Panc1 (cell line): ENCODE data around the gene PDCD1. TPM values are rescaled to one million over a fixed set of nuclear protein-coding genes. Genes with fewer than 3 reads are reported as not detected.

ENCODE experiments used
- ATAC-seq: fragments of 200-7000 bp; cut with Tn5 transposase; 2 replicates; pipeline ENCODE4 v1.9.1; 2020; ENCODE audit warnings: mild to moderate bottlenecking, moderate library complexity
- BruUV-seq: library from RNA; stranded (reverse); fragments of 400-500 nt; replicated peaks from 2 replicates; lab custom pipeline; 2021; lab: Mats Ljungman, UMichigan
- CTCF ChIA-PET: fragments of 300-600 bp; sonication (Branson Sonifier 250); formaldehyde crosslinking; loops from one replicate; lab custom pipeline; 2022; ENCODE audit warnings: antibody characterized with exemption; lab: Charles Lee
- POLR2A ChIA-PET: fragments of 300-600 bp; sonication (Branson Sonifier 250); formaldehyde crosslinking; loops from one replicate; lab custom pipeline; 2022; ENCODE audit warnings: antibody characterized with exemption; lab: Charles Lee
- DNase-seq: peaks from one replicate; pipeline ENCODE4 v3.0.0-alpha.2; 2010; ENCODE audit warnings: low read depth, low spot score
- H3K27ac ChIP-seq: 2 replicates; pipeline ENCODE4 v1.5.1; 2011; ENCODE audit warnings: mild to moderate bottlenecking, low read length, inconsistent platforms
- H3K27me3 ChIP-seq: fragments of 200-500 bp; sonication (Bioruptor generic); 2 replicates; pipeline ENCODE4 v1.6.0; 2014; ENCODE audit warnings: low read length, inconsistent platforms; ENCODE audit not compliant: control insufficient read depth, insufficient read depth
- H3K36me3 ChIP-seq: fragments of 200-500 bp; sonication (Bioruptor generic); 2 replicates; pipeline ENCODE4 v1.5.1; 2014; ENCODE audit warnings: inconsistent platforms, mild to moderate bottlenecking, low read length, moderate library complexity; ENCODE audit not compliant: control insufficient read depth, insufficient read depth
- H3K4me1 ChIP-seq: 2 replicates; pipeline ENCODE4 v1.5.1; 2011; ENCODE audit warnings: inconsistent platforms, mild to moderate bottlenecking, low read length, moderate library complexity; ENCODE audit not compliant: control insufficient read depth, insufficient read depth
- H3K4me3 ChIP-seq, 2 experiments: 2 replicates each; pipeline ENCODE4 v1.5.1; 2011 to 2012; ENCODE audit warnings: low read depth in 2 of 2, low read length in 2 of 2, mild to moderate bottlenecking in 2 of 2, inconsistent platforms in 1 of 2, moderate library complexity in 1 of 2
- H3K9me3 ChIP-seq: fragments of 200-500 bp; sonication (Bioruptor generic); 2 replicates; pipeline ENCODE4 v1.5.1; 2014; ENCODE audit warnings: low read depth, mild to moderate bottlenecking, inconsistent platforms, low read length, moderate library complexity; ENCODE audit not compliant: control insufficient read depth, insufficient read depth
- POLR2AphosphoS5 ChIP-seq: IDR thresholded peaks from 2 replicates; pipeline ENCODE4 v1.6.1; 2012; ENCODE audit warnings: mild to moderate bottlenecking, low read depth, low read length, moderate library complexity
- SIN3A ChIP-seq: IDR thresholded peaks from 2 replicates; pipeline ENCODE4 v1.6.1; 2012; ENCODE audit warnings: low read depth, mild to moderate bottlenecking, low read length, moderate library complexity, borderline replicate concordance; ENCODE audit not compliant: insufficient read depth
- TCF7L2 ChIP-seq: IDR thresholded peaks from 2 replicates; pipeline ENCODE4 v1.6.1; 2011; ENCODE audit warnings: mild to moderate bottlenecking, low read depth, low read length, inconsistent platforms
- in situ Hi-C: cut with HindIII; loops from 2 replicates; pipeline ENCODE4 v1.10.0; 2016; ENCODE audit warnings: low sequenced_read_pairs, low pct_unique_long_range_greater_than_20kb
- intact Hi-C: fragments of 100-400 bp; cut with micrococcal nuclease; formaldehyde crosslinking; loops from one replicate; pipeline ENCODE4 v1.10.0; 2022; ENCODE audit not compliant: unreplicated experiment
- total RNA-seq: library from RNA; stranded (reverse); gene quantifications from one replicate; pipeline ENCODE4 v1.2.1, GENCODE V29; 2021; ENCODE audit not compliant: unreplicated experiment
- TF ChIP-seq, protein P1 (sequence below): fragments of 450-650 bp; IDR thresholded peaks from 2 replicates; pipeline ENCODE4 v1.5.1; 2017; ENCODE audit warnings: mild to moderate bottlenecking
- TF ChIP-seq, protein P2 (sequence below), 2 experiments: IDR thresholded peaks; 2 replicates each; pipeline ENCODE4 v1.6.1; 2011 to 2012; ENCODE audit warnings: low read depth in 2 of 2, control low read depth in 1 of 2, low read length in 1 of 2, mild to moderate bottlenecking in 1 of 2, moderate library complexity in 1 of 2; ENCODE audit not compliant: insufficient read depth in 1 of 2

PDCD1 gene
- total RNA-seq, 1 experiment from 2014 or later: 0.15 TPM

DNA sequence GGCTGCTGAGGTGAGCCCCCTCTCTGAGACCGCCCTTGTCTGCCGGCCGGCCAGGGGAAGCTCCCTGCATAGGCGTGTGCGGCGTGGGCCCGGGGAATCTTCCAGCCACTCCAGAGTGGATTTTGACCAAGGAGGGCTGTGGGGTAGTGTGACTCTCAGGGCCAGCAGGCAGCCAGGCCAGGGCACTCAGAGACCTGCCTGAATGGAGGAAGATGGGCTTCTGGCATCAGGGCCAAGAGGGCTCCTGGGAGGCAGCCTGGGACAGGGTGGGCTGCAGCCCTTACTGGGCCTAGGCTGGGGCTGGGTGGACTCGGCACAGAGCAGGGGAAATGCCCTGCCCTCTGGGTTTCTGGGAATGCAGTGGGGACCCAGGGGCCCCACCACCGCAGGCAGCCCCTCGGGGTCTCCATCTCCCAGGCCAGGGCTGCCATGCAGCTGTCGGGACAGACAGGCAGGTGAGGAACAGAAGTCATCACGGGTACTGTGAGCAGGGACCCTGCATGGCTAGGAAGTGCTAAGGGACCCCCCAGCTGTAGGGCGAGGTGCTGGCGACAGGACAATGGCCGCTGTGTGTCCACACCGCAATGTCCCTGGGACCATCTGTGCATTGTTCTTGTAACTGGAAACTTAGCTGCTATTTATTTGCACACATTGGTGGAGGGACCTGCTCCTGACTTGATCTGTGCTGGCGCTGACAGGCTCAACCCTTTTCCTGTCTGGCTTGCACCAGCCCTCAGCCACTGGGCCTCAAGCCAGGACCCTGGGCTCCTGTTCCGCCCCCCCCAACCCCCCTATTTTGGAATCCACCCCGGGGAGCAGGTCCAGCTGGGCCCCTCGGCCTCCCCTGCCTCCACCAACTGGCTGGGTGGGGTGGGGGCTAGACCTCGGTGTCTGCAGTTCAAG lies 4.1 kb downstream of the PDCD1 start:
- ATAC-seq (no peak), DNase-seq (no peak)
- BruUV-seq: no TSS peak
- H3K27me3 ChIP-seq: no peaks in the 10 kb centered on the region
- no peak overlapping the region for H3K27ac ChIP-seq
- no peaks in the 10 kb centered on the region for H3K36me3 ChIP-seq
- POLR2A ChIA-PET: no interaction called here
- no peak overlapping the region for H3K4me3 ChIP-seq
- no peak for TF ChIP-seq SIN3A
- TF ChIP-seq POLR2AphosphoS5: no peak
- TF ChIP-seq, protein P1, sequence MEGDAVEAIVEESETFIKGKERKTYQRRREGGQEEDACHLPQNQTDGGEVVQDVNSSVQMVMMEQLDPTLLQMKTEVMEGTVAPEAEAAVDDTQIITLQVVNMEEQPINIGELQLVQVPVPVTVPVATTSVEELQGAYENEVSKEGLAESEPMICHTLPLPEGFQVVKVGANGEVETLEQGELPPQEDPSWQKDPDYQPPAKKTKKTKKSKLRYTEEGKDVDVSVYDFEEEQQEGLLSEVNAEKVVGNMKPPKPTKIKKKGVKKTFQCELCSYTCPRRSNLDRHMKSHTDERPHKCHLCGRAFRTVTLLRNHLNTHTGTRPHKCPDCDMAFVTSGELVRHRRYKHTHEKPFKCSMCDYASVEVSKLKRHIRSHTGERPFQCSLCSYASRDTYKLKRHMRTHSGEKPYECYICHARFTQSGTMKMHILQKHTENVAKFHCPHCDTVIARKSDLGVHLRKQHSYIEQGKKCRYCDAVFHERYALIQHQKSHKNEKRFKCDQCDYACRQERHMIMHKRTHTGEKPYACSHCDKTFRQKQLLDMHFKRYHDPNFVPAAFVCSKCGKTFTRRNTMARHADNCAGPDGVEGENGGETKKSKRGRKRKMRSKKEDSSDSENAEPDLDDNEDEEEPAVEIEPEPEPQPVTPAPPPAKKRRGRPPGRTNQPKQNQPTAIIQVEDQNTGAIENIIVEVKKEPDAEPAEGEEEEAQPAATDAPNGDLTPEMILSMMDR: no peak
- TF ChIP-seq TCF7L2: no peak
- TF ChIP-seq, protein P2, sequence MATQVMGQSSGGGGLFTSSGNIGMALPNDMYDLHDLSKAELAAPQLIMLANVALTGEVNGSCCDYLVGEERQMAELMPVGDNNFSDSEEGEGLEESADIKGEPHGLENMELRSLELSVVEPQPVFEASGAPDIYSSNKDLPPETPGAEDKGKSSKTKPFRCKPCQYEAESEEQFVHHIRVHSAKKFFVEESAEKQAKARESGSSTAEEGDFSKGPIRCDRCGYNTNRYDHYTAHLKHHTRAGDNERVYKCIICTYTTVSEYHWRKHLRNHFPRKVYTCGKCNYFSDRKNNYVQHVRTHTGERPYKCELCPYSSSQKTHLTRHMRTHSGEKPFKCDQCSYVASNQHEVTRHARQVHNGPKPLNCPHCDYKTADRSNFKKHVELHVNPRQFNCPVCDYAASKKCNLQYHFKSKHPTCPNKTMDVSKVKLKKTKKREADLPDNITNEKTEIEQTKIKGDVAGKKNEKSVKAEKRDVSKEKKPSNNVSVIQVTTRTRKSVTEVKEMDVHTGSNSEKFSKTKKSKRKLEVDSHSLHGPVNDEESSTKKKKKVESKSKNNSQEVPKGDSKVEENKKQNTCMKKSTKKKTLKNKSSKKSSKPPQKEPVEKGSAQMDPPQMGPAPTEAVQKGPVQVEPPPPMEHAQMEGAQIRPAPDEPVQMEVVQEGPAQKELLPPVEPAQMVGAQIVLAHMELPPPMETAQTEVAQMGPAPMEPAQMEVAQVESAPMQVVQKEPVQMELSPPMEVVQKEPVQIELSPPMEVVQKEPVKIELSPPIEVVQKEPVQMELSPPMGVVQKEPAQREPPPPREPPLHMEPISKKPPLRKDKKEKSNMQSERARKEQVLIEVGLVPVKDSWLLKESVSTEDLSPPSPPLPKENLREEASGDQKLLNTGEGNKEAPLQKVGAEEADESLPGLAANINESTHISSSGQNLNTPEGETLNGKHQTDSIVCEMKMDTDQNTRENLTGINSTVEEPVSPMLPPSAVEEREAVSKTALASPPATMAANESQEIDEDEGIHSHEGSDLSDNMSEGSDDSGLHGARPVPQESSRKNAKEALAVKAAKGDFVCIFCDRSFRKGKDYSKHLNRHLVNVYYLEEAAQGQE (IDR thresholded peaks at IDR 0.05; ENCODE audit: insufficient read depth in 1 of 2, low read depth in 2 of 2, low read length in 1 of 2): no peak
- H3K9me3 ChIP-seq: no peaks in the 10 kb centered on the region
- intact Hi-C loops (no loop called here), in situ Hi-C loops (no loop called here)
- CTCF ChIA-PET: interaction anchor here (0.6 kb wide), 1 partner anchor 13 kb away, joined by 7 read pairs; no protein-coding TSS in a partner anchor
- H3K4me1 ChIP-seq: peaks cover 6% of the 10 kb centered on the region; the same call in 1 of the 2 replicates

DNA sequence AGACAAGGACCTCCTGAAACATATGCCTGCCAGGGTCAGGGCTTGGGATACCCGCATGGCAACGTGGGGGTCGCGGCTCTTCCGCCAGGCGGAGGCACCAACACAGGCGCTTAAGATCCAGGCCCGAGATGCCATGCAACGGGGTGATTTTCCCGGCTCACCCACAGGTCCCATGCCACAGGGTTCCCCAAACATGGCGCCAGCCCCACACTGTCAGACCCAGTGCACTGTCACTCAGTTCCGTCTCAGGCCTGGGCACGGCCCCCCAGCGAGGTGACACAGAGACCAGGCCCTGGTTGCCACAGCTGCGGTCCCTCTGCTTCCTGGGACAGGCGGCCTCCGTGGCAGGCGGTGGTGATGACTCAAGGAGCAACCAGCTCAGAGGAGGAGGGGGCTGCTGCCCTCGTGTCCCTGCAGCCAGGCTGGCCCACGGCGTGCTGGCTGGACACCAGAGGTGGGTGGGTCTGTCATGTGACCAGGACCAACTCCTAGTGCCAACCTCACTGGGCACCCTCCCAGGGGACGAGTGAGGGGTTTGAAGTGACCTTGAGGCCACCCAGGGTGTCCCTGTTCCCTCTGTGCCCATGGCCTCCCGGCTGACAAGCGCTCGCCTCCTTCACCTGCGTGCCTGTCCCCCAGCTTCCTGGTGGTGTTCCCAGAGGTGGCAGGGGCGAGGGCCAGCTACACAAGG lies 4.9 kb downstream of the PDCD1 start:
- TF ChIP-seq SIN3A (no peak), TCF7L2 (no peak)
- TF ChIP-seq, protein P2 (IDR thresholded peaks at IDR 0.05; ENCODE audit: insufficient read depth in 1 of 2, low read depth in 2 of 2, low read length in 1 of 2): no peak
- TF ChIP-seq, protein P1: no peak
- Histone ChIP-seq H3K4me1 (no peaks in the 10 kb centered on the region), H3K36me3 (no peaks in the 10 kb centered on the region), H3K27ac (no peak overlapping the region), H3K4me3 (no peak overlapping the region), H3K27me3 (no peaks in the 10 kb centered on the region), H3K9me3 (no peaks in the 10 kb centered on the region)
- in situ Hi-C loops (no loop called here), intact Hi-C loops (no loop called here)
- ChIA-PET CTCF (no interaction called here), POLR2A (no interaction called here)
- BruUV-seq: no TSS peak
- DNase-seq (no peak), ATAC-seq (no peak)
